Stimulated activated CD4-positive, alpha-beta T cell treated with anti-CD3 and anti-CD28 coated beads, TNF-alpha, amount 100 ng/mL, for 4 hours (primary cell): ENCODE results near the gene MRPS27.

Experiments
- DNase-seq, 3 experiments: peaks; one replicate each; pipeline ENCODE4 v3.0.0-alpha.2; 2020; ENCODE audit warnings: low read depth in 3 of 3

The MRPS27 gene

DNA sequence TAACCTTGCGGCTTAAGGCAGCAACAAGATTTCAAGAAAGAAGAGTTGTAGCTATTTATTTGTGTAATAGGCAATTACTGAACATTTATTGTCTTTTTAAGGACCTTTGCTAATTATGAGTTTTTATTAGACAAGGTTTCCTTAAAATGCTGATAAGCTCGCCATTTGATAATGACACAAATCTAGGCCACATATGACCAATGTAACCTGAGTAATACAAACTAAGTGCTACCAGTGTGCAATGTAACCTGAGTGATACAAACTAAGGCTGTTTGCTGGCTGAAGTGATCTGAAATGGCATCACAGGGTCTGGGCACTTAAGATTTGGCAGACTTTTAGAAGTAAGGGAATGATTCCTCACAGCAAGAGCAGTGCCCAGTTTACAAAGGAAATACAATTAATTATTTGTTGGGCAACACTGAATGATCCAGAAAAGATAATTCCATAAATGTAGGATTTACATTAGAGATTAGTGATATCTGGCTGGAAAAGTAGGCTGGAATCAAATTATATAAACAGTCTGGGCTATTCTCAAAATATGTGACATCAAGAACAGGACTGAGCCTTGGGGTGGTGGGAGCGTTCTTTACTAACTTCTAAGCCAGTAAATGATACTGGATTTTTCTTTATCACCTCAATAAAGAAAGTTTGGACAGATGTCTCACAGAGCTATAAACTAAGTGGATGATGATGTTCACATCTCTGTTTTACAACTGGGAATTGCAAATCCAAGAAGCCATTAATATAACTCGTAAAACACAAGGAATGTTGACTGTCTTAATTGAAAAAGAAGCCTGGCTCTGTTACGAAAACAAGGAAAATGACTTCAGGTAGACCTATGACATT, 54.8 kb downstream of the MRPS27 start:
- DNase-seq = no peak

DNA sequence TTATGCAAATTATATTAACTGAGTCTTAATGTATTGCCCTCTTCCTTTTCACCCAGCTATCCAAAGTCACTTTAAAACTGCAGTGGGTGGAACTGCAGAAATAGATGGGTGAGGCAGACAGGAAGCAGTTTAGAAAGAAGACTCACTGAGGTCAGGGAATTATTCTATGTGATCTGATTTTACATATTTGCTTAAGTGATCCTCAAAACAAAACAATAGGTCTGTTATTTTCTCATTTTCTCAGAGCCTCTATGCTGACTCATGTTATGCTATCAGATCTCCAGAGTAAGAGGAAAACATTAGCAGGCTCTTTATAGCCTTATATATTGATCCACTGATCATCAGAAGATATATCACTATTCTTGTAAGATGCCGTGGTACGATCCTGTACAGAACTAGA, 63.5 kb downstream of the MRPS27 start:
- no peak for DNase-seq

GRCh38 chr5:72255670-72256069, 64.4 kb downstream of the MRPS27 start:
- no peak for DNase-seq

GRCh38 chr5:72255237-72255636, 64.8 kb downstream of the MRPS27 start:
- DNase-seq = no peak

DNA sequence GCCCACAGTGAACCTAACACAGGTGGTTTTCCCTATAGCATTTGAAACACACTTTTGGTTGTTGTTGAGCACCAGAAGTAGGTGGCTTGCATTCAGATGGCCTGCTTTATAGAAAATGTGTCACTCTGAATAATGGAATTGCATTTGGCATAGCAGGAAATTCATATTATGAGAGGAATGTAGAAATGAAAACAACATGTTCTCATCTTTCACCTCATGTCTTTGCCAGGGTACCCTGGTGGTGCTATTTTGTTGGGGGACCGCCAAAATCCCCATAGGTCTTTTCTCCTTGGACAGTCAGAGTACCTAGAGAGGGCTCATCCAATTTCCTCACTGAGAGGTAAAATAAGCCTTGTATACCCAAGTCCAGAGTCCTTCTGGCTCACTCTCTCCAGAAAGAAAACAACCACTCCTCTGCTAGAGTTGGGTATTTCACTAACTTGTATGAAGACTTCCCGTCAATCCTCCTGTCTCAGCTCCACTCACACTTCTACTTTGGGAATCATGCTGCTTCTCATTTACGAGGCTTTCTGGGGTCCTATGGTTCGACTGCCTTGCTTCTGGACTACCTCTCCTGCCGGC, 67.4 kb downstream of the MRPS27 start:
- DNase-seq = no peak

DNA sequence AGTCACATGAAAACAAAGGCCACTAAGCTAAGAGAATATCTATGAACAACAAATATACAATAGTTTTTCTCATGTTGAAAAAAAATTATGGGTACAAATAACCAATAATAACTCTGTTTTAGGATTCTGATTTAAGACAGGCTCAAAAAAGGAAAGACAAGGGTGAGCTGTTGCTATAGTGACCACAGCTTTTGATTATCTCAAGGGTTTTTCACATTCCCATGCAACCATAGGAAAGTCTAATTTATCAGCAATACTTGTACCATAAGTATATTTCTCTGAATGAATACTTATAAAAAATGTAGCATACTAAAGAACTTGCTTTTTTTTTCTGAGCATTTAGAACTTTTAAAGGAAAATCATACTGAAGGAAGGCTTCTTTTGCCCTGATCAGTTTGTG, 68.0 kb downstream of the MRPS27 start:
- DNase-seq = no peak

GRCh38 chr5:72251386-72251785, 68.7 kb downstream of the MRPS27 start:
- no peak for DNase-seq

GRCh38 chr5:72248410-72248981, 71.5 kb downstream of the MRPS27 start:
- DNase-seq = no peak

DNA sequence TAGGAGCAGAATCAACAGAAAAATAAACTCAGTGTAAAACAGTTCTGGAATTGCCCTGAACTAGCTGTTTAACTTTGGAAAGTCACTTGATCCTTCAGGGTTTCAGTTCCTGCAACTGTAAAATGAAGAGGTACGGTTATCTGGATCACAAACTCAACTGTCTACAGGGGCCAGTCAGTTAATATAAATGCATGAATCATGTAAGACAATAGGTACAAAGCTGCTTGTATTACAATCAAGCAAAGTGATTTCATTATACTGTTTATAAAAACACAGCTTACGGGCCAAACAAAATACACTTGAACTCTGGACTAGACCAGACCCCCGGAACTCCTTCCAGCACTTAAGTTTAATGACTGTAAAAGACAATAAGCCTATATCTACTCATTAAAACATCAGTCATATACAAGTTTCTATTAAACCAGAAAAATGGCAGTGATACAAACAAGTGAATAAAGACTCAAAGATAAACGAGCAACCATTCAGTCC, 73.0 kb downstream of the MRPS27 start:
- no peak for DNase-seq

- no peak for DNase-seq
These were observed 74.0 kb downstream of the MRPS27 start for GRCh38 chr5:72245951-72246532.

GRCh38 chr5:72245546-72245945, 74.5 kb downstream of the MRPS27 start:
- no peak for DNase-seq

GRCh38 chr5:72244862-72245371, 75.1 kb downstream of the MRPS27 start:
- DNase-seq = no peak

GRCh38 chr5:72243706-72244105, 76.3 kb downstream of the MRPS27 start:
- DNase-seq = no peak

- DNase-seq = no peak
These were observed 77.1 kb downstream of the MRPS27 start for GRCh38 chr5:72242796-72243475.

- no peak for DNase-seq
These were observed 78.6 kb downstream of the MRPS27 start for GRCh38 chr5:72241346-72242003.

- DNase-seq = no peak
These were observed 81.2 kb downstream of the MRPS27 start for GRCh38 chr5:72238712-72239445.

GRCh38 chr5:72237879-72238278, 82.2 kb downstream of the MRPS27 start:
- DNase-seq = no peak

DNA sequence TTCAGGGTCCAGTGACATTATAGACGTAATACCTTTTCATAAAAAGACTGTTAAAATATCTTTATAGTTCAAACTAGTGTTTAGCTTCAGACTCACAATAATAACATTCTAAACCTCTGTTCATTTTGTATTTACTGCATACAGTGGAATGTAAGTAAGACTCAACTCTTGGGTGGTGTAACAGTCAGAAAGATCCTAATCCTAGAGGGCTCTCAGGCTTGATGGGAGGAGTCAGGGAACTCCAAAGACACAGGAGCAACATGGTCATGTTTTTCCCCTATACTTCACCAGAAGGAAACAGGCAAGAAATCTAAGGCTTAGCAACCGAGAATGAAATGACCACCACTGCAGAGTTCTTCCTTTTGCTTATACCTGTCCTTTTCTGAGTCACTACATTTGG, 82.6 kb downstream of the MRPS27 start:
- no peak for DNase-seq

- DNase-seq = no peak
These were observed 84.3 kb downstream of the MRPS27 start for GRCh38 chr5:72235725-72236124.

- DNase-seq = no peak
These were observed 85.2 kb downstream of the MRPS27 start for GRCh38 chr5:72234868-72235267.
